CMK (cell line): ENCODE results near the gene FGF19.
"Not testable (repeated sequence)": the region's sequence is repeated elsewhere in the genome, so short reads cannot be mapped to it uniquely, and the experiment has no call there.

Experiments
- DNase-seq: peaks from one replicate; pipeline ENCODE4 v3.0.0-alpha.2; 2010; ENCODE audit warnings: low read depth

FGF19 gene

DNA sequence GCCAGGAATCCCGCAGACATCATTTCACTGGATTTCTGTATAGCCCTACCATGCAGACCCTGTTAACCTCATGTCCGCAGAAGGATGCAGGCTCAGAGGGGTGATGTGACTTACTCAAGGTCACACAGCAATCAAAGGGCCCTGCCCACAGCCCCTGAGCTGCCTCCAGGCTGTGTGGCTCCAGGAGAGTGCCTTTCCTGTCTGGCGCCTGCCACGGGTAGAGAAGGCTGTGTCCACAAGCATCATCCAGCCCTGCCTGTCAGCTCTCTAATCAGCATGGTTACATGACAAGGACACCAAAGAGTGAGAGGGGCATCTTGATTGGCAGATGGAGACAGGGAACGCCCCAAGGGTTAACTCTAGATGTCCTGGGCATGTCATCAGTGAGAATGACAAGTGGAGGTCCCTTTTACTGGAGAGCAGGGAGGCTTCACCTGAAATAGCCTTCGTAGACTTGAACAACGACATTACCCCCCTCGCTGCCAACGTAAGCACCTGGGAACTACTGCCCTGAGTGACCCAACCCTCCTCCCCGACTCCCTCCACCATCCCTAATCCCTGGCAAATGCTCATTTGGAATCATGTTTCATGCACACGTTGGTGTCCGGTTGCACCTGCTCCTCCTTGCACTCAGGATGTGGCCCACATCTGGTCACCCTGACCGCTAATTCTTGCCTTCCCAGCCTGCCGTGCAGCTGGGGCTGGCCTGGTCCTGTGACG, 6.9 kb downstream of the FGF19 start:
- no peak for DNase-seq

- DNase-seq: not testable (repeated sequence)
Measured at GRCh38 chr11:69695995-69696394, 7.8 kb downstream of the FGF19 start.

- no peak for DNase-seq
Measured at GRCh38 chr11:69695581-69695980, 8.2 kb downstream of the FGF19 start.

DNA sequence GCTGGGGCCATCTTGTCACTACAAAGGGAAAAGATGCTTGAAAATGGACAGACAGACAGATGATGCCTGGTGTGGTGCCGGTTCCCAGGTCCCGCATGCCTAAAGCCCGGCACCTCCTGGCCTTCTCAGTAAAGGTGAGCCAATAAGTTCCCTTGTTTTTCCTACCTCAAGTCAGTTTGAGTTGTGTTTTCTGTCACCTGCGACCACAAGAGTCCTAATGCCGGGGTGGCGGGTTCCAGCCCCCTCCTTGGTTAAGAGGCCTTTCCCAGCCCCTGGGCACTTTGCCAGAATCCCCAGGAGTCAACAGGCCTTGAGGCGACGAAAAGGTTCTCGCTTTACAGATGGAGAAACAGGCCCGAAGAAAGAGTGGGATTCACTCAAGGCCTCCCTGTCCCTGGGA, 9.0 kb downstream of the FGF19 start:
- DNase-seq: no peak

- DNase-seq: no peak
Measured at GRCh38 chr11:69692422-69692821, 11.4 kb downstream of the FGF19 start.

- DNase-seq: no peak
Measured at GRCh38 chr11:69691463-69691862, 12.4 kb downstream of the FGF19 start.

GRCh38 chr11:69689484-69690319, 14.1 kb downstream of the FGF19 start:
- DNase-seq: no peak

- not testable (repeated sequence) for DNase-seq
Measured at GRCh38 chr11:69687969-69688771, 15.7 kb downstream of the FGF19 start.

GRCh38 chr11:69686856-69687255, 17.0 kb downstream of the FGF19 start:
- no peak for DNase-seq

- no peak for DNase-seq
Measured at GRCh38 chr11:69686452-69686851, 17.4 kb downstream of the FGF19 start.

GRCh38 chr11:69685348-69685747, 18.5 kb downstream of the FGF19 start:
- DNase-seq: no peak

DNA sequence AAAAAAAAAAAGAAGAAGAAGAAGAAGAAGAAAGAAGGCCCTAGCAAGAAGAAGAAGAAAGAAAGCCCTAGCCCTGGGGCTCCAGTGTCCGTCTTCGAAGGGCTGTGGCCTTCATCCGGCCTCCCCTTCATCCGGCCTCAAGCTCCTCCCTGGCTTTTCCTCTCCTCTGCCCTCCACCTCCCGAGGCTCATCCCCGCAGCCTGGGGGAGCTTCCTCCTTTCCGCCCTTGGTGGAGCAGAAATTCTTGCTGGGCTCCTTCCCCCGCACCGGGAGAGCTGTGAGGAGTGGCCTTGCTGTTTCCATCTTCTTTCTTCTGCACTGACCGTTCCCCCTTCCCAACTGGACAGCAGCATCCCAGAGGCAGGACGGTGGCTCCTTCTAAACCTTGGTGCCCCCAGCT, 19.2 kb downstream of the FGF19 start:
- no peak for DNase-seq

GRCh38 chr11:69683764-69684333, 20.0 kb downstream of the FGF19 start:
- DNase-seq: no peak

DNA sequence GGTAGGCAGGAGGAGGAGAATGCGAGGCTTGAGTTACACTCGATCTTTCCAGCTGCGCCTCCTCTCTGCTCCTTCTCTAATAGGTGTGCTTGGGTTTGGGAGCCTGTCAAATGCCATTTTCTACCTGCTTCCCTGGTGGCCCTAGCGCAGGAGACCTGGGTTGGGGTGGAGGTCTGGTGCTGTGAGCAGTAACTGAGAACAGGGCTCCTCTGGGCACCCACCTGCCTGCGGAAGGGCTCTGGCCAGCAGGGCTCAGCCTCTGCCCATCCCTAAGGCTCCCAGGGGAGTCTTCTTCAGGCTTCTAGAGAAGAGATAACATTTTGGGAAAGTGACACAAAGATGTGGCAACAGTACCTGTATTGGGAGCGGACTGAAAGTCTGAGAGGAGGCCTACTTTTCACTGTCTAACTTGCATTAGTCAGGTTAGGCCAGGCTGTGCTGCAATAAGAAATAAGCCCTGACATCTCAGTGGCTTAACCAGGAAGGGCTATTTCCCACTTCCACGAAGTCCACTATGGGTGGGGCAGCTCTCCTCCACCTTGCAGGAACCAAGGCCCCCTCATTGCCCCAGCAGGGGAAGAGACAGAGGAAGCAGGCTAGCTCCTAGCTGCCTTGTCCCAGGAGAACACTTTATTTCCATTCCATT, 21.0 kb downstream of the FGF19 start:
- no peak for DNase-seq

GRCh38 chr11:69682221-69682620, 21.6 kb downstream of the FGF19 start:
- DNase-seq: no peak

GRCh38 chr11:69680688-69681087, 23.1 kb downstream of the FGF19 start:
- no peak for DNase-seq

DNA sequence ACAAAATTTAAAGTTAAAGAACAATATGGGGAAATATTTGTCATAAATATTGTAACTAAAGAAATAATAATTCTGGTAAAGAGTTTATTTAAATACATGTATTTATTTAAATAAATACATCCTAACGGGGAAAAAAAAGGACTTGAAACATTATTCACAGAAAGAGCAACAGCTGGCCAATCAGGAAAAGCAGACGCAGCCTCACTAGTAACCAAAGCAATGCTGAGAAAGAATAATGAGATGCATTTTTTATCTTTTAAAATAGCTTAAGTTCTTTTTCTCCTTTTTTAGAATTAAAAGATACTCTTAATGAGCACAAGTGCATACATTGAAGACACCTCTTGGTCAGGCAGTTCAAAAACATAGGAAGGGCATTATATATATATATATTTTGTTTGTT, 26.1 kb downstream of the FGF19 start:
- DNase-seq: no peak

DNA sequence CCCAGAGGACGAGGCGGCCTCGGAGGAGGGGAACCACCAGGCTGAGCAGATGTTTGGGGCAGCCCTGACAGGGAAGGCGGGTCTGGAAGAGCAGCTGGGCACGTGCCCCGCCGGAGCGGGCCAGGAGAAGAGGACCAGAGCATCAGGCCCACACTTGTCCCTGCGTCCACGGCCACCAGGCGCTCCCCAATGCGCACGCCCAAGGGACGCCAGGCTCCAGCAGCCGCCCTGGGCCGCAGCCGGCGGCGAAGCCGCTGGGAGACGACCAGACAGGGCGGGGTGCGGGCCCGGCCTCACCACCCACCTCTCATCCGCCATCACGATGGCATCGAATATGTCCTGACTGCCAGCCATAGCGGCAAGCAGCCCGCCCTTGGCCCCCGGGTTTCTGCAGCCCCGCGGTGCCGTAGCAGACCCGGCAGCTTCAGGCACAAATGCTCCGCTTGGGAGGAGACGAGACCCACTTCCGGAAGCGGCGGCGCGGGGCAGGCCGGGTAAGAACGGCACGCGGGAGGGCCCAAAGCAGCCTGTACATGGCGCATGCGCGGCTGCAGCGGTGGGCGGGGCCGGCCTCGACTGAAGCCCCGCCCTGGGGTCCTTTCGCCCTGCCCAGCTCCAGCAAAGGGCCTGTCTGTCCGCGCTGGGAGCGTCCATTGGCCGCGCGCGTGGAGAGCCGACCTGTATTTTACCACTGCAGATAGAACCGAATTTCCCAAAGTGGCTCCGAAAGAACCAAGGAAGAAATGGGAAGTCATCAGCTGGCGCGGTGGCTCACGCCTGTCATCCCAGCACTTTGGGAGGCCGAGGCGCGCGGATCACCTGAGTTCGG, 28.7 kb downstream of the FGF19 start, which contains the start of gene LTO1:
LTO1 (minus strand) TSS at position 468 of the 829 bp plus-strand sequence; CDS start at position 354, 114 bp downstream.
- DNase-seq: peak; percentile 93

- DNase-seq: peak; percentile 30
Measured at GRCh38 chr11:69674267-69674885, 29.4 kb downstream of the FGF19 start.
